ENCODE data around the gene NT5DC2.

NT5DC2 gene

GRCh38 chr3:52524752-52525679 lies 8.6 kb downstream of the NT5DC2 start:
- DNase-seq (ENCODE audit: low read depth): no peak

GRCh38 chr3:52524258-52524751 lies 9.4 kb downstream of the NT5DC2 start:
- no peak for DNase-seq (ENCODE audit: low read depth)

GRCh38 chr3:52523386-52524257 lies 10.0 kb downstream of the NT5DC2 start:
- DNase-seq (ENCODE audit: low read depth): no peak

GRCh38 chr3:52522651-52523251 lies 10.9 kb downstream of the NT5DC2 start:
- DNase-seq (ENCODE audit: low read depth): no peak

GRCh38 chr3:52521881-52522650 lies 11.6 kb downstream of the NT5DC2 start:
- no peak for DNase-seq (ENCODE audit: low read depth)

GRCh38 chr3:52521488-52521824 lies 12.2 kb downstream of the NT5DC2 start:
- no peak for DNase-seq (ENCODE audit: low read depth)

- no peak for DNase-seq (ENCODE audit: low read depth)
These were observed 12.8 kb downstream of the NT5DC2 start for GRCh38 chr3:52520716-52521487.

GRCh38 chr3:52520141-52520667 lies 13.5 kb downstream of the NT5DC2 start:
- no peak for DNase-seq (ENCODE audit: low read depth)

- no peak for DNase-seq (ENCODE audit: low read depth)
These were observed 14.1 kb downstream of the NT5DC2 start for GRCh38 chr3:52519445-52520140.

- no peak for DNase-seq (ENCODE audit: low read depth)
These were observed 14.8 kb downstream of the NT5DC2 start for GRCh38 chr3:52518723-52519444.

- DNase-seq (ENCODE audit: low read depth): no peak
These were observed 15.6 kb downstream of the NT5DC2 start for GRCh38 chr3:52517796-52518722.

- no peak for DNase-seq (ENCODE audit: low read depth)
These were observed 17.0 kb downstream of the NT5DC2 start for GRCh38 chr3:52516509-52517195.

- no peak for DNase-seq (ENCODE audit: low read depth)
These were observed 18.5 kb downstream of the NT5DC2 start for GRCh38 chr3:52515192-52515591.

- no peak for DNase-seq (ENCODE audit: low read depth)
These were observed 19.1 kb downstream of the NT5DC2 start for GRCh38 chr3:52514576-52514975.

GRCh38 chr3:52513281-52513680 lies 20.4 kb downstream of the NT5DC2 start:
- DNase-seq (ENCODE audit: low read depth): no peak

- DNase-seq (ENCODE audit: low read depth): no peak
These were observed 20.9 kb downstream of the NT5DC2 start for GRCh38 chr3:52512727-52513126.

- no peak for DNase-seq (ENCODE audit: low read depth)
These were observed 21.6 kb downstream of the NT5DC2 start for GRCh38 chr3:52512105-52512504.

- no peak for DNase-seq (ENCODE audit: low read depth)
These were observed 22.1 kb downstream of the NT5DC2 start for GRCh38 chr3:52511509-52511908.

Data from stimulated activated CD8-positive, alpha-beta memory T cell treated with anti-CD3 and anti-CD28 coated beads, Interleukin-4, amount 100 ng/mL, for 24 hours (primary cell).